Choroid plexus epithelial cell (primary cell): ENCODE data around the gene TCF4.
A peak's percentile ranks its signal among the peaks of the same experiment; 100 is the strongest.

Experiments
- DNase-seq: peaks from one replicate; pipeline ENCODE4 v3.0.0-alpha.2; 2010; ENCODE audit warnings: low read depth
- H3K4me3 ChIP-seq: 2 replicates; pipeline ENCODE4 v1.5.1; 2011; ENCODE audit warnings: low read depth, mild to moderate bottlenecking, control low read depth, low read length, moderate library complexity
- TF ChIP-seq, protein P1 (sequence below): conservative IDR thresholded peaks from 2 replicates; pipeline ENCODE4 v1.5.1; 2011; ENCODE audit warnings: low read depth, mild to moderate bottlenecking, control low read depth, inconsistent platforms, low read length, moderate library complexity

TCF4 gene

DNA sequence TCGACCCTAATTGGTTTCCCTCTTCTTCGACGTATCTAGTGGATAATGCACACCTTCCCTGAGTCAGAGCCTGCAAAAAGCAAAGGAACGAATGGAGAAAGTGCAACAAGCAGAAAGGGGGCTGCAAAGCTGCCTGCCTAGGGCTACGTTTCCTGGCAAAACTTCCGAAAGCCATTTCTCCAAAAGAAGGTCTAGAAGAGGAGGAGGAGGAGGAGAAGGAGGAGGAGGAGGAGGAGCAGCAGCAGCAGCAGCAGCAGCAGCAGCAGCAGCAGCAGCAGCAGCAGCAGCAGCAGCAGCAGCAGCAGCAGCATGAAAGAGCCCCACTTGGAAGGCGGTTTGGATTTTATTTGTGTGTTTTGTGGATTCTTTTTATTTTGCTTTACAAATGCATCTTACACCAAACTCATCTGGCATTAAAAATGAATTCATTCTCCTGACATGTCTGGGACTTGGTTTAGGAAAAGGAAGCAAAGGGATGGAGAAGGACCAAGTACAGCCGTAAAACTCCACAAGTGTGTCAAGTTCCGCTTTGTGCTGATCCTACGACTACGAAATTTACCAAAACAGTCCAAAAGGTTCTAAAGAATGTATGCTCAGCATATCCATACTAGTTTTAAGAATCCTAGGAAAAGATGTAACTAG lies 2.0 kb downstream of the TCF4 start:
- H3K4me3 ChIP-seq = peak overlapping the region; percentile 59
- peak; percentile 33 for DNase-seq
- TF ChIP-seq, protein P1, sequence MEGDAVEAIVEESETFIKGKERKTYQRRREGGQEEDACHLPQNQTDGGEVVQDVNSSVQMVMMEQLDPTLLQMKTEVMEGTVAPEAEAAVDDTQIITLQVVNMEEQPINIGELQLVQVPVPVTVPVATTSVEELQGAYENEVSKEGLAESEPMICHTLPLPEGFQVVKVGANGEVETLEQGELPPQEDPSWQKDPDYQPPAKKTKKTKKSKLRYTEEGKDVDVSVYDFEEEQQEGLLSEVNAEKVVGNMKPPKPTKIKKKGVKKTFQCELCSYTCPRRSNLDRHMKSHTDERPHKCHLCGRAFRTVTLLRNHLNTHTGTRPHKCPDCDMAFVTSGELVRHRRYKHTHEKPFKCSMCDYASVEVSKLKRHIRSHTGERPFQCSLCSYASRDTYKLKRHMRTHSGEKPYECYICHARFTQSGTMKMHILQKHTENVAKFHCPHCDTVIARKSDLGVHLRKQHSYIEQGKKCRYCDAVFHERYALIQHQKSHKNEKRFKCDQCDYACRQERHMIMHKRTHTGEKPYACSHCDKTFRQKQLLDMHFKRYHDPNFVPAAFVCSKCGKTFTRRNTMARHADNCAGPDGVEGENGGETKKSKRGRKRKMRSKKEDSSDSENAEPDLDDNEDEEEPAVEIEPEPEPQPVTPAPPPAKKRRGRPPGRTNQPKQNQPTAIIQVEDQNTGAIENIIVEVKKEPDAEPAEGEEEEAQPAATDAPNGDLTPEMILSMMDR = no peak

GRCh38 chr18:55585065-55585919 lies 2.7 kb downstream of the TCF4 start:
- TF ChIP-seq, protein P1 = no peak
- H3K4me3 ChIP-seq = peak overlapping the region; percentile 59
- peak; percentile 7 for DNase-seq

DNA sequence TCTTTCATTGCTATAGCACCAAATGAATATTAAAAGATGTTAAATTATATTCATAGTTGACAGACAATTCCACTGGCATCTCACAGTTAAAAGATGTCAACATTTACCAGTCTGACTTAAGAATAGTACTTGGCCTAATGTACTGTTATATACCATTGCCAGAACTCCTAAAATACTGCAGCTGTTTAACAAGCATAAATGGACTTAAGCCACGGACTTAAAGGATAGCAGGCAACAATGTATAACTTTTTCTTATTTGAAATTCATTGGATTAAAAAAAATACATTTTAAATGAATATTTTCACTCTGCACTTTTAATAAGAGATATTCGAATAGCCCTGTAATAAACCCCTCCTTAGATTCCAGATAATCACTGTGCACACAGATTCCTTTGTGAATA lies 3.8 kb downstream of the TCF4 start:
- H3K4me3 ChIP-seq = no peak overlapping the region
- DNase-seq = no peak

GRCh38 chr18:55582325-55582724 lies 5.7 kb downstream of the TCF4 start:
- TF ChIP-seq, protein P1 = no peak
- H3K4me3 ChIP-seq = no peak overlapping the region
- peak; percentile 10 for DNase-seq

More for the DNA sequence above, 3.8 kb downstream of the TCF4 start:
- TF ChIP-seq, protein P1 = no peak

DNA sequence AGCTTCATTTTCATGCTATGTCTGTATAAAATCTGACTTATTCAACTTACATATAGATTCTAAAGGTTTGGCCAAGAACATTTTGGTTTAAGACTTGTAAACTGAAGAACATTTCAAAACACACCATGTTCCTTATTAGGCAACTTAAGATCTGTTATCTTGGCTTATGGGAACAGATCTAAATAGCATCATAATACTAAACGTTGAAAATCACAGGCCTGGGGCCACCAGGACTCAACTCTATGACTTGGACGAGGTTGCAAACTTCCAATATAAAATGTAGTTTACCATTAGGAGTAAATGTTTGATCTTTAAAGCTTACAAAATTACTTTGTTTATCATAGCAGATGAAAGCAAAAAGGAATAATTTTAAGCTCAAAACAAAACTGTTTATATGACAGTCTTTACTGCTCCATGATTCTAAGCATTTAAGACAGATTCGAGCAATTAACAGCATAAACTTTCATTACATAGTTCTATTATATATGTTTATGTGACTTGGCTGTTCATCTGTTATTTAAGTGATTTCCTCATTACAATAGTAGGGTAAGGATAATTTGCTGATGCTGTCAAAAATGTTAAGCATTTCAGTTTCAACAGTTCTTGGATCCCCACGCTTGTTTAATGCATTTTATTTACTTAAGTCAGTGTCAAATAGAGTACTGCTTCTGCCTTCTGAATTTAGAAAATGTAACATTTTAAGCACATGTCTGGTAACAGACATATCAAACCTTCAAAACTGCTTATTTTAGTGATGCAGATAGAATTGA lies 8.3 kb downstream of the TCF4 start:
- peak; percentile 60 for DNase-seq
- H3K4me3 ChIP-seq = no peak overlapping the region
- TF ChIP-seq, protein P1 = no peak

DNA sequence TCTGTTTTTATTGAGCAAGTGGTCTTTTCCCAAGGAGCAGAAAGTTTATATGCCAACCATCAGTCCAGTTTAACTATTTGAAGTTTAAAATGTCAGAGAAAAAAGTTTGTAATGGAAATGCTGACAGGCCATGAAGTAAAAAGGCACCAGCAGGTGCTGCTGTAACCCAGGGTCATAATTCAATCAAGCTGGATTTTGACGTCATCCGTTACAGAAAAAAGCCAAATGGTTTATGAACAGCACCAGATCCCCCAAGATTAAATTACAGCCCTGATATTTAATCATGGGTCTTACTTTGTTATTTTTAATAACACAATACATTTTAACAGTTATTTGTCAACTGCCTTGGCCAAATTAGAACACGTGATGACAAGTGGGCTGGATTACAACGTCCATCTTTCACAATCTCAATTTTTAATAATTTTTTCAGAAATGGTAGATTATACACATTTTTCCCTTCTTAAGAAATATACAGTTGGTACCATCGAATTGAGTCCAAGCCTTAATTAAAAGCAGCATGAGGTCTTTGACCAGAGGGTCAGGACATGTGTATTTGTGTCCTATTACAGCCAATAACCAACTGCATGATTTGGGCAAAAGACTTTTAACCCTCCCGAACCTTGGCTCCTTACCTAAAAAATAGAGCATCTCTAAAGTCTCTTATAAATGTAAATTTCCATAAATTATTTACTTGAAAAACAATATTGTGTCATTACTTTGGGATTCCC lies 10.0 kb downstream of the TCF4 start:
- no peak for DNase-seq
- TF ChIP-seq, protein P1 = no peak

More for the DNA sequence above, 10.0 kb downstream of the TCF4 start:
- H3K4me3 ChIP-seq = no peak overlapping the region
